ENCODE results near the gene SMIM35.

The SMIM35 gene

DNA sequence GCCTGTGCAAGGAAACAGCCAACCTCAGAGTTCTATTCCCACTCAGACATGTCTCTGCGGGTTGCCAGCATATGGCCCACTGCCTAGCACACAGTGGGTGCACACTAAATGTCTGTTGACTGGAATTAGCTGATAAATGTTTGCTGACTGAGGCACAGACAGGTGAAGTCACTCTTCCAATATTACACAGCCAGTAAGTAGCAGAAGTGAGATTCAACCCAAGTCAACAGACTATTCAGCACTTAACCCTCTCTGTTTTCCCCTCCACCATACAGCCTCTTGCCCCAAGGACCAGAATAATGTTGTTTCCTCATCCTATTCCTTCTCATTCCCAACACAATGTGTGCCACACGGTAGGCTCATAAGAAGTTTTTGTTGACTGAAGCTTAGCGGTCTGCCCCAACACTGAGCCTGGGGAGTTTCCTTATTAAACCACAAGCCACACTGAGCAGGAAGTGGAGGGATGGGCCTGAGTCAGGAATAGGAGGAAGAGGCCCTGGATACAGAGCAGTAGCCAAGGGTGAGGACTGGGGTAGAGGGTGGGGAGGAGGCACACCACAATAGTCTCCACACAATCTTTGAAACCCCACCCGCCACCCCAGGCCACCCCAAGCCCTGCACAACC is 116.3 kb downstream of the SMIM35 start:
- H3K27ac Mint-ChIP-seq, result no peak overlapping the region
- H3K4me3 Mint-ChIP-seq, result no peak overlapping the region
- H3K4me1 Mint-ChIP-seq, result peaks cover 16% of the 10 kb centered on the region
- no peaks in the 10 kb centered on the region for H3K9me3 Mint-ChIP-seq
- H3K27me3 Mint-ChIP-seq (ENCODE audit: low read depth, poor library complexity), result peaks cover 22% of the 10 kb centered on the region
- TF ChIP-seq, protein P1, sequence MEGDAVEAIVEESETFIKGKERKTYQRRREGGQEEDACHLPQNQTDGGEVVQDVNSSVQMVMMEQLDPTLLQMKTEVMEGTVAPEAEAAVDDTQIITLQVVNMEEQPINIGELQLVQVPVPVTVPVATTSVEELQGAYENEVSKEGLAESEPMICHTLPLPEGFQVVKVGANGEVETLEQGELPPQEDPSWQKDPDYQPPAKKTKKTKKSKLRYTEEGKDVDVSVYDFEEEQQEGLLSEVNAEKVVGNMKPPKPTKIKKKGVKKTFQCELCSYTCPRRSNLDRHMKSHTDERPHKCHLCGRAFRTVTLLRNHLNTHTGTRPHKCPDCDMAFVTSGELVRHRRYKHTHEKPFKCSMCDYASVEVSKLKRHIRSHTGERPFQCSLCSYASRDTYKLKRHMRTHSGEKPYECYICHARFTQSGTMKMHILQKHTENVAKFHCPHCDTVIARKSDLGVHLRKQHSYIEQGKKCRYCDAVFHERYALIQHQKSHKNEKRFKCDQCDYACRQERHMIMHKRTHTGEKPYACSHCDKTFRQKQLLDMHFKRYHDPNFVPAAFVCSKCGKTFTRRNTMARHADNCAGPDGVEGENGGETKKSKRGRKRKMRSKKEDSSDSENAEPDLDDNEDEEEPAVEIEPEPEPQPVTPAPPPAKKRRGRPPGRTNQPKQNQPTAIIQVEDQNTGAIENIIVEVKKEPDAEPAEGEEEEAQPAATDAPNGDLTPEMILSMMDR (IDR thresholded peaks at IDR 0.05), result no peak
- no peak for DNase-seq
- H3K36me3 Mint-ChIP-seq (ENCODE audit: low read depth), result no peaks in the 10 kb centered on the region

DNA sequence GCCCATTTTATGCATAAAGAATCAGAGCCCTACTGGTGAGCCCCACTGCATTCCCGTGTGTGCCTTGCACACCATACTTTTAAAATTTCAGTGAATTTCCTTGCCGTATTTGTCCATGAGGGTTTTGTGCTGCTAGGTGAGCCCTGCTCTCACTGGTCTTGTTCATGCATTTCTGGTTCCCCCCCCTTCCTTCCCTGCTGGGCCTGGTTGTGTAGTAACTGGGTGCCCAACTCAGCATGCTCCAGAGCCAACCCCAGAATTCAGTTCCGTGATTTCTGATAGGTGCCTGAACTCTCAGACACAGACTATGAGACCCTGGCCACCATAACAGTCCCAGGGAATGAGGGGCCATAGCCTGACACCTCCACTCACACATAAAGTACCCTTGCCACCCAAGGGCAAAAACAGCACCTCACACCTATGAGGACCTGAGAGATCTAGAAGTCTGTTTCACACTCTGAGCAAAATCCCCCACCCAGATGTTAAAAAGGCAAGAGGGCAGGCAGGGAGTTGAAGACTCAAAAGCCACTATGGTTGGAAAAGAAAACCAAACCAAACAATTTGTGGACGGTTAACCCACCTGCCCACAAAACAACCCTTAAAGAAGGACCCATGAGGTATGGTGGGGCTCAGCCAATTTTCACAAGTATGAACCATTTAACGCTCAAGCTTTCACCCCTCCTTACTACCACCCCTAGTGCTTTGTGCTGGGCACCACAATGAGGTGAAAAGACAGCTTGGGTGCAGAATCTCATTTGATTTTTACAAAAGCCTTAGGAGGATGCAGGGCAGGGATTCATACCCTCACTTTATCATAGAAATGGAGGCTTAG is 117.4 kb downstream of the SMIM35 start:
- Mint-ChIP-seq H3K4me3 (no peak overlapping the region), H3K4me1 (peaks cover 16% of the 10 kb centered on the region), H3K27me3 (ENCODE audit: low read depth, poor library complexity) (peaks cover 19% of the 10 kb centered on the region), H3K9me3 (no peaks in the 10 kb centered on the region), H3K27ac (no peak overlapping the region), H3K36me3 (ENCODE audit: low read depth) (no peaks in the 10 kb centered on the region)
- TF ChIP-seq, protein P1 (IDR thresholded peaks at IDR 0.05), result no peak
- DNase-seq, result no peak

DNA sequence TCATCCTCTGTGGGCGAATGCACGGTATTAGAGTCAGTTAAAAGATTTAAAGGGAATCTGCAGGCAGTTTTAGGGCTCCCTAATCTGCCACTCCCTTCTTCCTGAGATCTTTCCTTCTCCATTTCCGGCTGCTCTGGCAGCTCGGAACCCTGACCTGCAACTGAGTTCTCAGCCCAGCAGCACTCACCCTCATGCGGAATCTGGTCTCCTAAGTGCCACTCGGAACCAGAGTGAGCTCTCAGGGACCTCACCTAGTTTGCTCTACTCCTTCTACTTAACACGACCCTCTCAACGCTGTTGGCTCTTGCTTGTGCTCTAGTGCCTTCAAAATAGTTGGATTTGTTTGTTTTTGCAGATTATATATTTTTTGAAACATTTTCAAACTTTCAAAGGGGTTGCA is 119.9 kb downstream of the SMIM35 start:
- Mint-ChIP-seq H3K27ac (no peak overlapping the region), H3K27me3 (ENCODE audit: low read depth, poor library complexity) (peaks cover 15% of the 10 kb centered on the region), H3K4me3 (no peak overlapping the region), H3K36me3 (ENCODE audit: low read depth) (no peaks in the 10 kb centered on the region), H3K9me3 (no peaks in the 10 kb centered on the region), H3K4me1 (peaks cover 6% of the 10 kb centered on the region)
- TF ChIP-seq, protein P1 (IDR thresholded peaks at IDR 0.05), result no peak
- no peak for DNase-seq

DNA sequence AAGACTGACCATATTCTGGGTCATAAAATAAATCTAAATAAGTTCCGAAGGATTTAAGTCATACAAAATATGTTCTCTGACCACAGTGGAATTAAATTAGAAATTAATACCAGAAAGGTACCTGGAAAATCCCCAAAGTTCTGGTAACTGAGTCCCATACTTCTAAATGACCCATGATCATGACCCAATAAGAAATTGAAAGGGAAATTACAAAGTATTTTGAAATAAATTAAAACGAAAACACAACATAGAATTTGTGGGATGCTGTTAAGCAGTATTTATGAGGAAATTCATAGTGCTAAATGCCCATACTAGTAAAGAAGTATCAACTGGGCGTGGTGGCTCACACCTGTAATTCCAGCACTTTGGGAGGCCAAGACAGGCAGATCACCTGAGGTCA is 123.9 kb downstream of the SMIM35 start:
- Mint-ChIP-seq H3K36me3 (ENCODE audit: low read depth) (no peaks in the 10 kb centered on the region), H3K4me3 (no peak overlapping the region), H3K9me3 (peaks cover 4% of the 10 kb centered on the region), H3K27ac (no peak overlapping the region), H3K27me3 (ENCODE audit: low read depth, poor library complexity) (peaks cover 7% of the 10 kb centered on the region), H3K4me1 (no peaks in the 10 kb centered on the region)
- DNase-seq, result no peak
- TF ChIP-seq, protein P1 (IDR thresholded peaks at IDR 0.05), result no peak

DNA sequence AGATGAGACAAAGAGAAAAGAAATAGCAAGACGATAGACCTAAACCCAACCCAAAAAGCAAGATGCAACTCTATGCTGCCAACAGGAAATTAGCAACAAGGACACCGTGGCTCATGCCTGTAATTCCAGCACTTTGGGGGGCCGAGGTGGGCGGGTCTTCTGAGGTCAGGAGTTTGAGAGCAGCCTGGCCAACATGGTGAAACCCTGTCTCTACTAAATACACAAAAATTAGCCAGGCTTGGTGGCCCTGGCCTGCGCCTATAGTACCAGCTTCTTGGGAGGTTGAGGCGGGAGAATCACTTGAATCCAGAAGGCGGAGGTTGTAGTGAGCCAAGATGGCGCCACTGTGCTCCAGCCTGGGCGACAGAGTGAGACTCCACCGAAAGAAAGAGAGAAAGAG is 124.9 kb downstream of the SMIM35 start:
- H3K4me3 Mint-ChIP-seq, result no peak overlapping the region
- H3K27me3 Mint-ChIP-seq (ENCODE audit: low read depth, poor library complexity), result peaks cover 9% of the 10 kb centered on the region
- no peaks in the 10 kb centered on the region for H3K4me1 Mint-ChIP-seq
- H3K9me3 Mint-ChIP-seq, result peaks cover 14% of the 10 kb centered on the region
- TF ChIP-seq, protein P1 (IDR thresholded peaks at IDR 0.05), result no peak
- no peaks in the 10 kb centered on the region for H3K36me3 Mint-ChIP-seq (ENCODE audit: low read depth)
- DNase-seq, result no peak
- H3K27ac Mint-ChIP-seq, result no peak overlapping the region
